T-helper 22 cell (primary cell): ENCODE data around the gene CHCHD3.

ENCODE experiments used
- DNase-seq: peaks from one replicate; pipeline ENCODE4 v3.0.0-alpha.2; 2020; ENCODE audit warnings: low read depth

Gene CHCHD3

DNA sequence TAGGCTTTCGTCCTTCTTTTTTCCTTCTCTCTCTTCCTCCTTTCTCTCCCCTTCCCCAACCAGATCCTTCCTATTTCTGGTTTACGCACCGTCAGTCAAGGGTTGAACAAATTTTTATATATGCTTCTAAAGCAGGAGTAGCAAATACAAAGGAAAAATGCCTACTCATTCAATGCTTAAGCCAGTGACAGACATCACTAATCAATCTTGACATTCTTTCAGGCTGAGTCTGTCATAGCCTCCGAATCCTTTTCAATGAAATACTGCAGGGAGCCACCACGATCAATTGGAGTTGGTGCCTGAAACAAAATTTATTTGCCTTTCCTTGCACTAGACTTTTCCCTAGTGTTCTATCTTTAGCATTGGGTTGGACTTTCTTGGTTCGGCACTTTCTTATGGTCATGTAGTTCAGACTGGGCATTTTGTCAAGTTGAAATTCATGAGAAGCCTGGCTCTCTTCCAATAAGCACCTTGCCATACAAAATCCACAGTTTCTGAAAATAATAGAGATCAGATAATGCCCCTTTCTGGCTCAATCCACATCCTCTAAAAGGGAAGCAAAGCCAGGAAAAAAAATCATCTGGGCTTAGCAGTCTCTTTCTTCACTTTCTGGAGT, 266.1 kb downstream of the CHCHD3 start:
- DNase-seq, result no peak

DNA sequence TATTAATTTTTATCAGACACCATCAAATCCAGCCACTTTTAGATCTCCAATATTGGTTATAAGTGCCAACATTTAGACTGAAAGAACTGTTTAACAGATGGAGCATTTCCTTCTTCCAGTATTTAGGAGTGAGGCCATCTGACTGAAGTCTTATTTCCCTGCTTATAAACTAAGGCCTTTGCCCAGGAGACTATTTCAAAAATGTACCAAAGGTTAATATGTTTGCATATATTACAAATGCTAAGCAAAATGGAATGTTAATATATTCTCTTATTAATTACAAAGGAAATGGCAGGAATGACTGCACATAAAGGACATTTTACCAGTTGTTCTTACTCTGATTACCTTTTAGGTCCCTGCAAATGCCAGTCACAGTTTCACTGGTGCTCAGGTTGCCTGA, 266.8 kb downstream of the CHCHD3 start:
- DNase-seq, result no peak

DNA sequence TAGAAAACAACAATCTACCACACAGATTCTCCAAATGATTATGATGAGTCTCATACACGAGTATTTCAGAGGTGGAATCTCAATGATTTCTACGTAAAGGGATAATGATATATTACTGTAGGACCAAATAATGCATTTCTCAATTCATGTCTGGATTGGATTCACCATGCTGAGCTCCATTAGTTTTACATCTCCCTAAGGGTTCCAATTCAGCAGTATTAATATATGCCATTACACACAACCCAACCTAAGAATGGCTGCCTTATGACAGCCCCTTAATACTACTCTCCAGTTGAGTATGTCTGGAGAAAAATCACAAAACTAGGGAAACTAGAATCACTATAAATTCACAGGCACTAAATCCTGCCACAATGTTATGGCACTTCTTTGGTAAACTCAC, 271.3 kb downstream of the CHCHD3 start:
- no peak for DNase-seq

GRCh38 chr7:132806834-132807233, 275.1 kb downstream of the CHCHD3 start:
- DNase-seq, result no peak

DNA sequence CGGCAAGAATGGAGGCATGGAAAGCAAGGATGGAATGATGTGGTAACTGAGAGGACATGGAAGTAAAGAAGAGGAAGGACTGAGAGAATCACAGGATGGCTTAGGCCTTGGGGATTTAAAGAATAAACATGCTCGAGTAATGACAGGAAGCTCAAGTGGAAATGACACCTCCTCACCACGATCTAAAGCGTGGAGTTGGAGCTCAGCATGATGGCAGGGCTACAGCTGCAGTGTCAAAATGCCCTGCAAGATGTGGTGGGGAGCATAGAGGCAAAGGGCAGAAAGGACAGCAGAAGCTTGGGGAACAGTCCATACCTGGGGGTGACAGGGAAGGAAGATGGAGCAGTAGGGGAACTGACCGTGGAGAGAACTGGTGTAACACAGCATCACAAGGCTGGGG, 276.1 kb downstream of the CHCHD3 start:
- DNase-seq, result no peak

DNA sequence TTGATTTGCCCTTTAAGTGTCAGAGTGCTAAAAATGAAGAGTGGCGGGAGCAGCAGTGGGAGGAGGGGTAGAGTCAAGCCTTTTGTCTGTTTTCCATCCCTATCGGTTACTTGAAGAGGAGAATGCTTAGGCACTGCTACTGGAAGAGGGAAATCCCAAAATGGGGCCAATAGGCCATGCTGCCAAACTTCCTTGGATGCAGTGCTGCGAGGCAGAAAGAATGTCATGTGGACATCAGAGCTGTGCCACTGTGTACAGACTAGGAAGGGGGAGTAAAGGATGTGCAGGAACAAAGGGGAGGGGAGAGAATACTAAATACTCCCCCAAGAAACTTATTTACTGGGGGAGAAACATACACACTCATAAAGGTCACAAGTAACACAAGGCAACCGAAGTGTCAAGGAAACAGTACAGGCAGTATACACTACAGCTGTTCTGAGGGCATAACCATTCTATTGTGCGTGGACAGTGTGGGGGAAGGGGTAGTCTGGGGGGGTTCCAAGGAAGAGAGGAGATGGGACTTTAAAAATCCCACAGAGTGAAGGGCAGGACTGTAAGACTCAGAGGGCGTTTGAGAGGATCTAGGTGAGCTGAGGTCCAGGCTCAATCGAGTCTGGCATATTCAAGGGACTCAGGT, 276.9 kb downstream of the CHCHD3 start:
- no peak for DNase-seq

DNA sequence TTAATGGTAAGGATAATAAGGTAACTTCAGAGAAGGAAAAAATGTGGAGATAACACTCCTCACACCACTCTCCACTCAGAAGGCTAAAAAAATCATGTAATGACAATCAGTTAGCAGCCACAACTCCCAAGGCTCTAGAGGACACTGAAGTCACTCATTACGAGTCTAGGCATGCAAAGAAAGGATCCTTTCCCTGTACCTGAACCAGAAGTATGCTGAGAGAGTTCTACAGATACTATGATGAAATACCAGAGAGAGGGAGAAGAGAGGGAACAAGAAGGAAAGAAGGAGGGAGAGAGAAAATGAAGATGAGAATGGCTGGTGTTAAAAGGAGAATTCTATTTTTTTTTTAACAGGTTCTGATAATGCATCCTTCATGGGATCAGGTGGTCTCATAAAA, 281.4 kb downstream of the CHCHD3 start:
- DNase-seq, result no peak

- no peak for DNase-seq
These were observed 282.8 kb downstream of the CHCHD3 start for GRCh38 chr7:132799081-132799413.

GRCh38 chr7:132797152-132797551, 284.7 kb downstream of the CHCHD3 start:
- DNase-seq, result no peak

DNA sequence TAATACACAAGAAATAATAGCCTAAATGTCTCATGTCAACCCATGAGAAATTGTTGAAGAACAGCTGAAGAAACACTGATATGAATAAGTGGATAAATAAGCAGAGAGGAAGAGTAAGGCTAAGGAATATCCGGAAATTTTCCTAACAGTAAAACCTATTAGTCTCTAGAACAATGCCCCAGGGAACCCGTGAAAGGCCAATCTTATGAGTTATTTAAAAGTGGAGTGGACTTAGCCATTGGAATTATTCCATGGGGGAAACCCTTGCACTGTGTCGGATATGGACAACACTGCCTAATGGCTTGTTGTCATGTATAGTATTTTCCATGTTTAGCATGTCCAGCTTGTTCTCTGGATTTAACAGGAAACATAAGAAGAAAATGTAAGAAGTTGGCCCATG, 288.4 kb downstream of the CHCHD3 start:
- DNase-seq, result no peak

- DNase-seq, result no peak
These were observed 290.9 kb downstream of the CHCHD3 start for GRCh38 chr7:132791036-132791435.

DNA sequence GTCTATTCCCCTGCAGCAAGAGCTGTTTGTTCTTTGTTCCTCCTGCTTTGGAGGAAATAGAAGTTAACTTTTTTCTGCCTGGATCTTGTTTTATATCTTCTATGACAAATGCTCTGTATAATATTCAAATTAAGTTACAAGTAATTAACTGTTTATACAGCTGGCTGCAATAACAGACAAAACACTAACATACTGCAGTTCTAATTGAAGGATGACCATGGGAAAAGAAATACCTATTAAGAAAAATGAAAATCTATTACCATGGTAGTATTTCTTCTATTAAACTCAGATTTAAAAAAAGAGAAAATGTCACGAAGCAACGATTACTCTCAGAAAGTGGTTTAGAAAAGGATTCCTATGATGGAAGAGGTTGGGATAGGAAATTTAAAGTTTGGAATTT, 291.8 kb downstream of the CHCHD3 start:
- no peak for DNase-seq

GRCh38 chr7:132789281-132789680, 292.6 kb downstream of the CHCHD3 start:
- no peak for DNase-seq

DNA sequence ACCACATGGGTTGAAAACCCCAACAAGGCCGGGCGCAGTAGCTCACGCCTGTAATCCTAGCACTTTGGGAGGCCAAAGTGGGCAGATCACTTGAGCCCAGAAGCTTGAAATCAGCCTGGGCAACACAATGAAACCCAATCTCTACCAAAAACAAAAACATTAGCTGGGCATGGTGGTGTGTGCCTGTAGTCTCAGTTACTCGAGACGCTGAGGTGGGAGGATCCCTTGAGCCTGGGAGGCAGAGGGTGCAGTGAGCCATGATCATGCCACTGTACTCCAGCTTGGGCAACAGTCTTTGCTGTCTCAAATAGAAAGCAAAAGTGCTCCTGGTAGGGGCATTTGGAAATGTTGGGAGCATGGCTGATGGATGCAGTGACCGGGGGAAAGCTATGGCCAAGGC, 296.0 kb downstream of the CHCHD3 start:
- DNase-seq, result no peak

- DNase-seq, result no peak
These were observed 297.5 kb downstream of the CHCHD3 start for GRCh38 chr7:132784406-132784805.

DNA sequence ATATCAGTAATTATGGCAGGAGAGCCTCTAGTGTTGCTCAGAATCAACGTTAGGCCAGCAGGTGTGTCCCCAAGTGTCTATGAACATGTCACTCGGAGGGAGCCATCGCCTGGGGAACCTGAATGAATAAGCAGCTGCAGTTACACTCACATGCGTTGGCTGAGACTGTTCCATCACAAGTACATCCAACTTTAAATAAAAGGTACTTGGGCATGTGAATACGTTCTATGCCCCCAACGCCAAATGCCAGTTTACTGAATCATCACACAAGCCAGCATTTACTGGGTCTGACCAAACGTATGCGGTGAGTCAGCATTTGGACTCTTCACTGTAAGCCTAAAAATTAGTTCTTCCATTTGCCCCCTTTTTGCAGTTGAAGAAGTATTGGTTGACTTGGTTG, 298.1 kb downstream of the CHCHD3 start:
- no peak for DNase-seq

GRCh38 chr7:132782777-132783640, 298.9 kb downstream of the CHCHD3 start:
- DNase-seq, result no peak

DNA sequence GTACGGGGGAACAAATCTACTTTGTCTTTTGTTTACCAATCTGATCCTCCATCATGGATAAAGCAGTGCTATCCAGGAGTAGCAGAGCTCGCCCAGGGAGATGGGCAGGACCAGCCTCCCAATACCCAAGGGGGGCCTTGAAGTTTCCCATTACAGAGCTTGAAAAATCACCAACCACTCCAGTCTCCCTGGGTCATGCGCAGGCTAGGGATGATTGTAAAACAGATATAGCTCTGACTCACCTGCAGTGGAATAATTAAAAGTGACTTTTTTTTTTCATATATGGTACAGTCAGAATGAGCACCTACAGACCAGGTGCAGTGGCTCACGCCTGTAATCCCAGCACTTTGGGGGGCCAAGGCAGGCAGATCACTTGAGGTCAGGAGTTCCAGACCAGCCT, 301.1 kb downstream of the CHCHD3 start:
- no peak for DNase-seq

DNA sequence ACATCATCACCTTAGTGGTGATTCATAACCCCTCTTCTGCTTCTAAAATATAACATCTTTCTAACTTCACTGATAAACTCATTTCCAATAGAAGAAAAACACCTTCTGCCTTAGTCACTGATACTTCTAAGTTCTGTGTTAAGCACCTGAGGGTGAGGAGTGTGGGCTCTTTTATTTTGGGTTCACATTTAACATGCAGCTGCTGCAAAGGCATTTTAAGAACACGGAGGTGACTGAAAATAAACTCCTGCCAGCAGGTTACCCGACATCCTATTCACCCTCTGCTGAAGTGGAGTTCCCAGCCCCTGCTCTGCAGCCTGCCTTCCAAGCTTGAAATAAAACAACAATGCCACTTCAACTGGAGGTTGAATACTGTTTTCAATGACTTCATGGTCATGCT, 302.7 kb downstream of the CHCHD3 start:
- DNase-seq, result no peak

GRCh38 chr7:132778761-132779160, 303.1 kb downstream of the CHCHD3 start:
- no peak for DNase-seq

- no peak for DNase-seq
These were observed 303.9 kb downstream of the CHCHD3 start for GRCh38 chr7:132777956-132778355.

- no peak for DNase-seq
These were observed 304.5 kb downstream of the CHCHD3 start for GRCh38 chr7:132777414-132777813.

DNA sequence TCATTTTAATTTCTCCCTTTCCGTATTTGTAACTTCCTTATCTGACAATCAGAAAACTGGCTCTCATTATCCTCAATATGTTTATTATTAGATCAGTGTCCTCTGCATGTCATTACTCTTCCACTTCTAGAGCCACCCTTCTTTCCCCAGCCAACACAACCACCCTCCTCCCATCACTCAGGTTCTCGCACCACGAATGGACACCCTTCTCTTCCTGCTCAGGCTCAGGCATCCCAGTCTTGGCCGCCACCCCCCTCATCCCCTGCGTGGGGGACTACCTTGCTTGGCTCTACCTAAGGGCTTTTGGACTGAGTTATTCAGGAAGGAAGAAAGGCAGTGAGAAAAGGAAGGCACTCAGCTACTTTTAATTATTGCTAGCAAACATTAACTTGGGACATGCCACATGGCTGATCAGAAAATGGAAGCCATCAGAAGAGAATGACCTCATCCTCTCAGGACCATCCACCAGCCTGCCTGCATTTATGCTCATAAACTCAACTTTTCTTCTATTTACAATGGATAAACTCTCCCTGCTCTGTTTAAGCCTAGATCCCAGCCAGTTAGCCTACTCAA, 305.8 kb downstream of the CHCHD3 start:
- no peak for DNase-seq
